Sigmoid colon (tissue), 7 donors: ENCODE results near the gene CSKMT. TPM values are rescaled to one million over a fixed set of nuclear protein-coding genes. Genes with fewer than 3 reads are reported as not detected.

Experiments
- DNase-seq: peaks from one replicate; pipeline ENCODE4 v3.0.0-alpha.2; 2019
- H3K27ac ChIP-seq, 4 donors: fragments of 200-600 bp; sonication (generic); one replicate each; pipeline ENCODE4 v1.5.1; 2016 to 2019; ENCODE audit warnings: mild to moderate bottlenecking in 1 of 4
- H3K27me3 ChIP-seq, 3 donors: fragments of 200-600 bp; sonication (generic); one replicate each; pipeline ENCODE4 v1.5.1; 2019; ENCODE audit warnings: mild to moderate bottlenecking in 1 of 3
- H3K36me3 ChIP-seq, 4 donors: fragments of 200-600 bp; sonication (generic); one replicate each; pipeline ENCODE4 v1.5.1; 2016 to 2019
- H3K4me1 ChIP-seq, 4 donors: fragments of 200-600 bp; sonication (generic); one replicate each; pipeline ENCODE4 v1.5.1; 2017 to 2019
- H3K4me3 ChIP-seq, 4 donors: fragments of 200-600 bp; sonication (generic); one replicate each; pipeline ENCODE4 v1.5.1; 2017 to 2019; ENCODE audit warnings: mild to moderate bottlenecking in 2 of 4, moderate library complexity in 1 of 4
- H3K9me3 ChIP-seq, 4 donors: fragments of 200-600 bp in 3 of 4; sonication (generic) in 3 of 4; one replicate each; pipeline versions ENCODE4 v1.5.1 to v1.6.1; 2013 to 2019
- CTCF ChIP-seq, 4 experiments: fragments of 450-650 bp in 3 of 4; fragments of 200-600 bp in 1 of 4; IDR thresholded peaks; one replicate each; pipeline ENCODE4 v1.5.1; 2016 to 2019; ENCODE audit warnings: antibody characterized with exemption in 4 of 4, mild to moderate bottlenecking in 3 of 4, moderate library complexity in 2 of 4
- EP300 ChIP-seq, 4 donors: sonication (generic); formaldehyde crosslinking; IDR thresholded peaks; one replicate each; pipeline ENCODE4 v1.6.1; 2017; ENCODE audit warnings: antibody characterized with exemption in 4 of 4
- POLR2A ChIP-seq, 2 donors: fragments of 450-650 bp; IDR thresholded peaks; one replicate each; pipeline ENCODE4 v1.6.1; 2016; ENCODE audit warnings: antibody characterized with exemption in 2 of 2, mild to moderate bottlenecking in 2 of 2, moderate library complexity in 2 of 2
- POLR2AphosphoS5 ChIP-seq, 4 donors: sonication (generic); formaldehyde crosslinking; IDR thresholded peaks; one replicate each; pipeline ENCODE4 v1.6.1; 2017; ENCODE audit warnings: antibody characterized with exemption in 4 of 4
- WGBS, 2 donors: extraction: QIAGEN DNeasy Blood & Tissue Kit; methylation state at CpG; one replicate each; pipeline ENCODE4 v1.1.7; 2013; 5-methylcytosine and 5-hydroxymethylcytosine counted together
- intact Hi-C: fragments of 100-400 bp; cut with DNase I; formaldehyde crosslinking; loops from one replicate; pipeline ENCODE4 v1.15.1; 2023
- polyA plus RNA-seq, 3 donors: library from polyadenylated mRNA; stranded (reverse); fragments of 200-250 nt; gene quantifications; one replicate each; pipeline ENCODE4 v1.2.3, GENCODE V29; 2013
- total RNA-seq, 4 donors: library from RNA; depleted of rRNA; stranded (reverse); fragments of >200 nt; gene quantifications; one replicate each; pipeline ENCODE4 v1.1.0, GENCODE V29; 2016
- donor health status: healthy with polysubstance abuse.
- donor health status: Bipolar disorder and iron deficiency.
- donor health status: healthy.

Gene CSKMT
- total and polyA plus RNA-seq, 7 donors = 1.2 to 19.4 (median 4.2) TPM

GRCh38 chr11:62712276-62712812 is 47.2 kb downstream of the CSKMT start:
- H3K4me3 ChIP-seq = no peak overlapping the region
- H3K36me3 ChIP-seq = peaks cover 36 to 70% (median 50%) of the 10 kb centered on the region in 4 donors
- H3K9me3 ChIP-seq = no peaks in the 10 kb centered on the region
- 77% methylated on average over 6 of the region's 6 CpGs for WGBS, 2 donors
- TF ChIP-seq CTCF (IDR thresholded peaks at IDR 0.05) (no peak), EP300 (IDR thresholded peaks at IDR 0.05) (no peak), POLR2AphosphoS5 (IDR thresholded peaks at IDR 0.05) (no peak), POLR2A (IDR thresholded peaks at IDR 0.05) (no peak)
- H3K27me3 ChIP-seq = no peaks in the 10 kb centered on the region
- intact Hi-C loops = no loop called here
- no peak for DNase-seq
- no peak overlapping the region for H3K27ac ChIP-seq
- H3K4me1 ChIP-seq = peaks cover 0 to 18% (median 18%) of the 10 kb centered on the region in 4 donors

- intact Hi-C loops = no loop called here
- 20 to 53% methylated on average over 3 of the region's 3 CpGs for WGBS, 2 donors
- peaks cover 41 to 75% (median 55%) of the 10 kb centered on the region in 4 donors for H3K36me3 ChIP-seq
- H3K9me3 ChIP-seq = no peaks in the 10 kb centered on the region
- no peak overlapping the region for H3K4me3 ChIP-seq
- peaks cover 0 to 18% (median 17%) of the 10 kb centered on the region in 4 donors for H3K4me1 ChIP-seq
- H3K27ac ChIP-seq = peak overlapping the region in 1 of 4 donors; percentile 14
- TF ChIP-seq POLR2AphosphoS5 (IDR thresholded peaks at IDR 0.05) = no peak
- TF ChIP-seq CTCF (IDR thresholded peaks at IDR 0.05) = no peak
- TF ChIP-seq EP300 (IDR thresholded peaks at IDR 0.05) = no peak
- no peak for TF ChIP-seq POLR2A (IDR thresholded peaks at IDR 0.05)
- no peak for DNase-seq
- H3K27me3 ChIP-seq = no peaks in the 10 kb centered on the region
These were observed 47.7 kb downstream of the CSKMT start for GRCh38 chr11:62712861-62713260.

GRCh38 chr11:62713343-62713742 is 48.2 kb downstream of the CSKMT start:
- Histone ChIP-seq H3K27ac (peak overlapping the region in 1 of 4 donors; percentile 14), H3K9me3 (no peaks in the 10 kb centered on the region), H3K4me1 (peaks cover 0 to 17% (median 14%) of the 10 kb centered on the region in 4 donors), H3K27me3 (no peaks in the 10 kb centered on the region), H3K4me3 (no peak overlapping the region), H3K36me3 (peaks cover 45 to 80% (median 60%) of the 10 kb centered on the region in 4 donors)
- WGBS, 2 donors = 26 to 73% methylated on average over 2 of the region's 2 CpGs
- no peak for TF ChIP-seq CTCF (IDR thresholded peaks at IDR 0.05)
- TF ChIP-seq POLR2A (IDR thresholded peaks at IDR 0.05) = no peak
- no peak for TF ChIP-seq EP300 (IDR thresholded peaks at IDR 0.05)
- TF ChIP-seq POLR2AphosphoS5 (IDR thresholded peaks at IDR 0.05) = no peak
- DNase-seq = no peak
- intact Hi-C loops = no loop called here

DNA sequence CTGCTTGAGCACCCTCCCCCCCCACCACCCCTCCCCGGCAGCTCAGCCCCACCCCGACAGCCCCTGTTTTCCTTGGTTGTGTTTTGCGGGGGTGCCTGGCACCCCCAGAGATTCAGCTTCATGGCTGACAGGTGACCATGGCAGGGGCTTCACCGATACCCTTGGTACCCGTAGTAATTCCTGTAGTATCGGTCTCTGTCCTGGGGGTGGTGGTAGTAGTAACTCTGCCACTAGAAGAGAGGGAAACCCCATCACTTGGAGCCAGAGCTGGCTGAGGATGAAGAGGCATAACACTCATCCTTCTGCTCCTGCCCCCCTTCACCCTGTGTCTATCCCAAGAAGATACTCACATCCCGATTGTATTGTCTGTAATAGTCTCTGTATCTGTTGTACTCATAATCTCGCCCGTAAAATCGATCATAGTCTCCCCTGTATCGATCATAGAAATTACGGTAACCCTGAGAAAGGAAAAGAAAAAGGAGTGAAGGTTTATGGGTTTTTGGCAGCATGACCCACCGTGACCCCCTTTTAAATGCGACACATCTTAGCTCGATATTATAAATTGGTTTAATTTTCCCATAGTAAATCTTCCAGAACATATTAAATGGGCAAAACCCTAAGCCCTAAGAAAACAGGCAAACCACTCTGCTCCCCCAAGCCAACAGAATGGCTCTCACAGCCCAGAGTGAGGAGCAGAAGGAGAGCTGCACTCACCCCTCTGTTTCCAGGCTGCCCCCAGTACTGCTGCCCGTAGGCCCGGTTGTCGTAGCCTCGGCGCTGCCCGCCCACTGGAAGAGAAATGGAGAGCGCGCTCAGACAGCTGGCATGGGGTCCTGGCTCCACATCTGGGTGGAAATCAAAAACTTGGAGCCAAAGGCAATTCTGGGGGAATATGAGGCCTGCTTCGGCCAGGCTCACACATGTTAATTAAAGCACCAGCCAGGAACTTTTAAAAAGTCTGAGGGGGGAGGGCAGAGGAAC is 50.3 kb downstream of the CSKMT start:
- Histone ChIP-seq H3K36me3 (peaks cover 65 to 99% (median 78%) of the 10 kb centered on the region in 4 donors), H3K4me1 (peaks cover 0 to 4% (median 2%) of the 10 kb centered on the region in 4 donors), H3K9me3 (no peaks in the 10 kb centered on the region), H3K27me3 (no peaks in the 10 kb centered on the region), H3K4me3 (no peak overlapping the region), H3K27ac (no peak overlapping the region)
- no peak for DNase-seq
- WGBS, 2 donors = 90 to 93% methylated on average over 24 of the region's 24 CpGs
- intact Hi-C loops = no loop called here
- no peak for TF ChIP-seq CTCF (IDR thresholded peaks at IDR 0.05)
- no peak for TF ChIP-seq POLR2A (IDR thresholded peaks at IDR 0.05)
- no peak for TF ChIP-seq EP300 (IDR thresholded peaks at IDR 0.05)
- TF ChIP-seq POLR2AphosphoS5 (IDR thresholded peaks at IDR 0.05) = no peak
